ENCODE results near the gene PRKCD. TPM values are rescaled to one million over a fixed set of nuclear protein-coding genes. Genes with fewer than 3 reads are reported as not detected.

The PRKCD gene
- total and polyA plus RNA-seq, 2 donors = 5.2 to 23.8 TPM

DNA sequence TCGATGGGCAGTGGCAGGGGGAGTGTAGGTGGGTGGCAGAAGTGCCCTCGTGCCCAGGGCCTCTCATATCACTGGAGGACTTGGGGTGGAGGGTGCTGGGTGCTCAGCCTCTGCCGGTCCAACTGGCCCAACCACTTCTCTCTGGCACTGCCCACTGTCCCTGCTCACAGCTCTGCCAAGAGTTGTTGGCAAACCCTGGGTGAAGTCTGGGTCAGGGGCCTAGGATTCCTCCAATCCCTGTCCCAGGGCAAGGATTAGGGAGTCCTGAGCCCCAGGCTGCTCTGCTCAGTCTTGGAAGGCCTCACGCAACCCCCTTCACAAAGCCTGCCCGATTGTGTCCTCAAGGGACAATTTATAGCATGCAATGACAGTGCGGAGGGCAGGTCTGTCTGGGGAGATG lies 5.2 kb upstream of the PRKCD start:
- 75% methylated on average over 6 of the region's 6 CpGs for WGBS
- no peaks in the 10 kb centered on the region for H3K36me3 ChIP-seq (ENCODE audit: insufficient read depth)
- no peaks in the 10 kb centered on the region for H3K4me1 ChIP-seq (ENCODE audit: insufficient read depth)
- peak overlapping the region; percentile 26 for H3K27ac ChIP-seq (ENCODE audit: low read depth)
- DNase-seq (ENCODE audit: extremely low spot score) = peak; percentile 42
- H3K4me3 ChIP-seq (ENCODE audit: low read depth, low read length) = no peak overlapping the region

DNA sequence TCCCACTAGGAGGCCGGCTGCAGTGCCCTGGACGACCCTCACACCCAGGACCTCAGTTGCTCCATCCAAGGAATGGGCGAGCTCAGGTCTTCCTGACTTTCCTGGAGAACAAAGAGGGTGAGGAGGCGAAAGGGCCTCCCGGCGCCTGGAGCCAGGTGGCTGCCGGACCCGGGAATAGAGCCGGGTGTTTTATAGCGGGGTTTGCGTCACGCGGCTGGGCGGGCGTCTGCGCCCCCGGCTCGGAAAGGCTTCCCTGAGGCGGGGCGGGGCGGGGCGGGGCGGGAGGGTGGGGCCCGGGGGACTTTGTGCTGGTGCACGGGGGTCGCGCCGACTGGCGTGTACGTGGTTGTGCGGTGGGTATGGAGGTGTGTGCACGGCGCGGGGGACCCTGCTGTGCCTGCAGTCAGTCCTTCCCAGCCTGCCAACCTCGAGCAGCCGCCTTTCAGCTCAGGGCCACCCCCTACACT lies 4.6 kb upstream of the PRKCD start:
- Histone ChIP-seq H3K4me3 (ENCODE audit: low read depth, low read length) (no peak overlapping the region), H3K4me1 (ENCODE audit: insufficient read depth) (no peaks in the 10 kb centered on the region), H3K27ac (ENCODE audit: low read depth) (peak overlapping the region; percentile 40), H3K36me3 (ENCODE audit: insufficient read depth) (no peaks in the 10 kb centered on the region)
- DNase-seq (ENCODE audit: extremely low spot score) = no peak
- WGBS = 7% methylated on average over 36 of the region's 36 CpGs

DNA sequence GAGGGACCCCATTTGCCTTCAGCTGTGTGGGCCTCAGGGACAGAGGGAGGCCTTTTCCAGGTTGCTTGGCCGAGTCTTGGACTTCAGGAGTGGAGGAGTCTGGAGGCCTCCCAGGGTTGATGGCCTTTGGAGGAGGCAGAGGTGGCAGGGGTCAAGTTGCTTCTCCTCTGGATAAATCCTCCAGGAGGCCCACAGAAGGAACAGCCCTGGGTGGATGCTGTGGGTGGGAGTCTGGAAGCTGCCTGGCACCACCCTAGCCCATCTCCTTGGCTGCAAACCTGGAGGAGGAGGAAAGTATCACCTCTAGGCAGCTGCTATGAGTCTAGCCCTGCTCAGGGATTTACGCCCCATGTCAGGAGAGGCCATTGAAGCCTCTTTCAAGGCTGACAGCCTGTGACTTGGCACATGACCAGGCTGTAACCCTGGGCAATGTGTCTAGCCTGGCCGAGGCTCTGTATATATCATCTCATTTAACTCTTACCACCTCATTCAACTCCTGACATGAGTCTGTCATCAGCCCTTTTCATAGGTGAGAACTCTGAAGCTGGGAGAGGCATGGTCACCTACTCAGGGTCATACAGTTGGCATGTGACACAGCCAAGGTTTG lies 2.9 kb upstream of the PRKCD start:
- H3K36me3 ChIP-seq (ENCODE audit: insufficient read depth) = no peaks in the 10 kb centered on the region
- no peak overlapping the region for H3K4me3 ChIP-seq (ENCODE audit: low read depth, low read length)
- no peak overlapping the region for H3K27ac ChIP-seq (ENCODE audit: low read depth)
- DNase-seq (ENCODE audit: extremely low spot score) = no peak
- H3K4me1 ChIP-seq (ENCODE audit: insufficient read depth) = no peaks in the 10 kb centered on the region
- 71% methylated on average over 3 of the region's 3 CpGs for WGBS

- Histone ChIP-seq H3K27ac (ENCODE audit: low read depth) (no peak overlapping the region), H3K36me3 (ENCODE audit: insufficient read depth) (no peaks in the 10 kb centered on the region), H3K4me3 (ENCODE audit: low read depth, low read length) (no peak overlapping the region), H3K4me1 (ENCODE audit: insufficient read depth) (no peaks in the 10 kb centered on the region)
- DNase-seq (ENCODE audit: extremely low spot score) = no peak
- 85% methylated on average over 2 of the region's 2 CpGs for WGBS
Measured at GRCh38 chr3:53158765-53159155, 2.2 kb upstream of the PRKCD start.

GRCh38 chr3:53159156-53160060 lies 1.6 kb upstream of the PRKCD start:
- no peak overlapping the region for H3K4me3 ChIP-seq (ENCODE audit: low read depth, low read length)
- H3K4me1 ChIP-seq (ENCODE audit: insufficient read depth) = no peaks in the 10 kb centered on the region
- H3K27ac ChIP-seq (ENCODE audit: low read depth) = no peak overlapping the region
- 54% methylated on average over 9 of the region's 9 CpGs for WGBS
- no peak for DNase-seq (ENCODE audit: extremely low spot score)
- H3K36me3 ChIP-seq (ENCODE audit: insufficient read depth) = no peaks in the 10 kb centered on the region

DNA sequence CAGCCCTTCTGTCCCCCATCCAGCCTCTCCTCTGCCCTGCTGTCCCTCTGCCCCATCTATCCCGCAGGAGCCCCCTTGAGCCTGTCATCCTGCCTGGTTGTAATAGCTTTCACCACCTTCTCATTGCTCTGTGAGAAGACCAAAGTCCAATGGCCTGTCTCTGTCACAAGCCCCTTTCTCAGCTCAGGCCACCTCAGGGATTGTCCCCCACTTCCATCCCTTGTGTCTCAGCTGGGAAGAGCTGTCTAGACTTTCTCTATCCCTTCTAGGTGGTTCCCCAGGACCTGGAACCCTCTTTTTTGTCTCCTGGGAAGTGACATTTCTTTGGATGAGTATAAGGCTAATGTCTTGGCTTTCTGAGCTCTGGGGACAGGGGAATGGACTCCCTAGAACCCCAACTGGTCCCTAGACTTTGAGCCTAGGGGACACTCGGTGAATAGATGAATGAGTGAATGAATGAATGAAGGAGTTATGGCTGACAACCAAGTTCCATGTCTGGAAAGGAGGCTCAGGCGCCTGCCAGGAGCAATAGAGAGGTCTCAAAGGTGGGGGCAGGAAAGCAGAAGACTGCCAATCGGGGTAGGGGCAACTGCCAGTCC lies 849 bp upstream of the PRKCD start:
- peak overlapping the region; percentile 85 for H3K4me3 ChIP-seq (ENCODE audit: low read depth, low read length)
- H3K4me1 ChIP-seq (ENCODE audit: insufficient read depth) = no peaks in the 10 kb centered on the region
- DNase-seq (ENCODE audit: extremely low spot score) = no peak
- no peaks in the 10 kb centered on the region for H3K36me3 ChIP-seq (ENCODE audit: insufficient read depth)
- 27% methylated on average over 4 of the region's 4 CpGs for WGBS
- H3K27ac ChIP-seq (ENCODE audit: low read depth) = peak overlapping the region; percentile 25

DNA sequence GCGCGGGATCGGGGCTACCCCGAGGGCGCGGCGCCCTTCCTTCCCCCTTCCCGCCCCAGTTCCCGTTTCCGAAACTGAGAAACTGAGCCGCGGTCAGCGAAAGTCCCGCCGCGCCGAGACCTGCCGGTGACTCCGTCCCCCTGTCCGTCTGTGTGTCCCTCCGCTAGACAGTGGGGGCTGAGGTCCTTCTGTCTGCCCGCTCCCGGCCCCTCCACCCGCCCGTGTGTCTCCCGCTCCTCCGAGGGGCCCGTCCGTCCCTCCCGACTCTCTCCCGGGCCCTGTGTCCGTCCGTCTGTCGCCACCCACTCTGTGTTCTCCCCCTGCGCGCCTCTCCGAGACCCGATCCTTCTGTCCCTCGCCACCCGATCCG lies 426 bp downstream of the PRKCD start:
- H3K4me3 ChIP-seq (ENCODE audit: low read depth, low read length) = peak overlapping the region; percentile 85
- under 1% methylated on average over 41 of the region's 41 CpGs for WGBS
- no peak for DNase-seq (ENCODE audit: extremely low spot score)
- no peaks in the 10 kb centered on the region for H3K36me3 ChIP-seq (ENCODE audit: insufficient read depth)
- no peaks in the 10 kb centered on the region for H3K4me1 ChIP-seq (ENCODE audit: insufficient read depth)
- peak overlapping the region; percentile 89 for H3K27ac ChIP-seq (ENCODE audit: low read depth)

GRCh38 chr3:53161820-53162671 lies 1.0 kb downstream of the PRKCD start:
- no peaks in the 10 kb centered on the region for H3K4me1 ChIP-seq (ENCODE audit: insufficient read depth)
- DNase-seq (ENCODE audit: extremely low spot score) = no peak
- WGBS = 9% methylated on average over 49 of the region's 49 CpGs
- H3K27ac ChIP-seq (ENCODE audit: low read depth) = peak overlapping the region; percentile 89
- H3K36me3 ChIP-seq (ENCODE audit: insufficient read depth) = no peaks in the 10 kb centered on the region
- H3K4me3 ChIP-seq (ENCODE audit: low read depth, low read length) = peak overlapping the region; percentile 85

DNA sequence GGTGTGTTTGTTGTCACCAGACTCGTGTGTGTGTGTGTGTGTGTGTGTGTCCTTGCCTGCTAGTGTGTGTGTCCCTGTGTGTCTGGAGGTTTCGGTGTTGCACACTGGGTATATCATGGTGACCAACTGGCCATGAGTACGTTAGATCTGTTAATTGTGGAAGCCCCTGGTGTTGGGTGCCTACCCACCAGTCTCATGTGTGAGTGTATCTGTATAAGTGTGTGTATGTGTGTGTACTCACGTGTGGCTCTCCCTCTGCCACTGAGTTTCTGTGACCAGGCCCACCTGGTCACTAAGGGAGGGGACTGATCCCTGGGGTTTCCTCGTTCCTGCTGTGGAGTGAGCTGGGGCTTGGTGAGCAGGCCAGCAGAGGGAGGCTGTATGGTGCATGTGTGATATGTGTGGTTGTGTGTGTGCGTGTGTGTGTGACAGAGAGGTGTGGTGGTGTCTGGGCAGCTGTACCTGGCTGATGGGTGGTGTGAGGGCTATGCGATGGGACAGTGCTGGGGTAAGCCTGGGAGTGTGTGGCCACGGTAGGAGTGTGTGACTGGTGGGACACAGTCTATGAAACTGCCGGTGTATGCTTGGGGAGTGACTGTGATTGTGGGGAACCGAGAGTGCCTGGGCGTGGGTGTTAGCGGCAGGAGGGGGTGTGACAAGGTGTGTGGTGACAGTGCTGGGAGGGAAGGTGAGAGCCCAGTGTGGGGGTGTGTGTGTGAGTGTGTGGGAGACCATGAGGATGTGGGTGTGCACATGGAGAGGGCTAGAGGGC lies 1.8 kb downstream of the PRKCD start:
- H3K4me3 ChIP-seq (ENCODE audit: low read depth, low read length) = peak overlapping the region; percentile 85
- 64% methylated on average over 12 of the region's 12 CpGs for WGBS
- no peaks in the 10 kb centered on the region for H3K36me3 ChIP-seq (ENCODE audit: insufficient read depth)
- no peaks in the 10 kb centered on the region for H3K4me1 ChIP-seq (ENCODE audit: insufficient read depth)
- DNase-seq (ENCODE audit: extremely low spot score) = no peak
- H3K27ac ChIP-seq (ENCODE audit: low read depth) = peak overlapping the region; percentile 51

DNA sequence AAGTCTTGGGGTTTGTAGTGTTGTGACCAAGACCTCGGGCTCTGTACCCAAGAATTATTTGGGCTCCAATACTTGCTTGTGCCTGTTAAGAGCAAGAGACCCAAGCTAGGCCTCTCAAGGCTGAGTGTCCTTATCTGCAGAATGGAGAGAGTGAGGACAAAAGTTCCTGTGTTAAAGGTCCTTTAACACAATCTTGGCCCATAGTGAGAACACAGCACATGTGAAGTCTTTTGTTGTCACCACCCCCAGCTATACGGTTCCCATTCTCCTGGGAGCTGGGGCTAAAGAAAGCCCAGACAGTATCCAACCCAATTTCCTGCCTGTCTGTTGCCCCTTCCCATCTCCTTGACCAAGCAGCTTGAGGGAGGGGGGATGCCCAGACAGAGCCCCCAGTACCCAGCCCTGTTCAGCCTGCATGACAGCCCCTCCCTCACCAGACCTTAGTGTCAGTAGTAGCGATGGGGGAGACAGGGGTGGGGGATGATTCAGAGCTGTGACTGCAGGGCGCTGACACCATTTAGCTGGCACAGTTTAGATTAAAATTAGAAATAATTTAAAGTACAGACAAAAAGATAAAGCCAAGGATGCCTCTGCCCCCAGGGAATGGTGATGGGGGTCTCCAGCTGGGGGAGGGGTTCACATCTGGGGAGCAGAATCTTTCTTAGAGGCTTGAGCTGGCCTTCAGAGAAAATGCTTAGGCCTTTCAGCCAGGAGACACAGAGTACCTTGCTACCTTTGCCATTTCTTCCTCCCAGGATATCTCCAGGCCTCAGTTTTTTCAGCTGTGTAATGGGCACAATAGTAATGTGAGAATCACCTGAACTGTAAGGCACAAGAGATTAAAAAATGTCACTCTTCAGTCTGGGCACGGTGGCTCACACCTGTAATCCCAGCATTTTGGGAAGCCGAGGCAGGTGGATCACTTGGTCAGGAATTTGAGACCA lies 2.7 kb downstream of the PRKCD start:
- H3K4me1 ChIP-seq (ENCODE audit: insufficient read depth) = no peaks in the 10 kb centered on the region
- H3K4me3 ChIP-seq (ENCODE audit: low read depth, low read length) = no peak overlapping the region
- 77% methylated on average over 6 of the region's 6 CpGs for WGBS
- no peak for DNase-seq (ENCODE audit: extremely low spot score)
- no peaks in the 10 kb centered on the region for H3K36me3 ChIP-seq (ENCODE audit: insufficient read depth)
- no peak overlapping the region for H3K27ac ChIP-seq (ENCODE audit: low read depth)

DNA sequence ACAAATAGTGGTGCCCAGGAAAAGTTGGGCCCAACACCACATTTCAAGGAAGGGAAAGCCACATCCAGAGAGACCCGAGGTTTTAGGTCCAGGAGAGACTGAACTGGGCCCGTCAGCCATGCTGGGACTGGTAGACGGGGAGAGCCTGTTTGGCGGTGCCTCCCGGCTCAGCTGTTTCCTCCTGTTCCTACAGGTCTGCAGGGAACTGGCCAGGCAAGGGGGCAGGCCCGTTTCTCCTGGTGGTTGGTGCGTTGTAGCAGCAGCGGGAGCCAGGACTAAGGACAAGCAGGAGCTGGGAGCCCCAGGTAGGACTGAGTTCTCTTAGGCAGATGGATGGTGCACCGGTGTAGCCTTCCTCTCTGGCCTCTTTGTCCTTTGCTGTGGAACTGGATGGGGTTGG lies 3.9 kb downstream of the PRKCD start:
- DNase-seq (ENCODE audit: extremely low spot score) = no peak
- no peak overlapping the region for H3K4me3 ChIP-seq (ENCODE audit: low read depth, low read length)
- 76% methylated on average over 9 of the region's 9 CpGs for WGBS
- H3K4me1 ChIP-seq (ENCODE audit: insufficient read depth) = no peaks in the 10 kb centered on the region
- H3K36me3 ChIP-seq (ENCODE audit: insufficient read depth) = no peaks in the 10 kb centered on the region
- no peak overlapping the region for H3K27ac ChIP-seq (ENCODE audit: low read depth)

- H3K36me3 ChIP-seq (ENCODE audit: insufficient read depth) = no peaks in the 10 kb centered on the region
- no peak overlapping the region for H3K27ac ChIP-seq (ENCODE audit: low read depth)
- H3K4me3 ChIP-seq (ENCODE audit: low read depth, low read length) = no peak overlapping the region
- whole genome bisulfite sequencing = 94% methylated on average over 4 of the region's 4 CpGs
- no peak for DNase-seq (ENCODE audit: extremely low spot score)
- no peaks in the 10 kb centered on the region for H3K4me1 ChIP-seq (ENCODE audit: insufficient read depth)
Measured at GRCh38 chr3:53166206-53166605, 5.2 kb downstream of the PRKCD start.

Data from urinary bladder (tissue), 4 donors.